Right forelimb (tissue), 1 donor: ENCODE data around the gene MIX23.

Source experiments
- DNase-seq: peaks from one replicate; pipeline ENCODE4 v3.0.0-alpha.2; 2018

MIX23 gene

DNA sequence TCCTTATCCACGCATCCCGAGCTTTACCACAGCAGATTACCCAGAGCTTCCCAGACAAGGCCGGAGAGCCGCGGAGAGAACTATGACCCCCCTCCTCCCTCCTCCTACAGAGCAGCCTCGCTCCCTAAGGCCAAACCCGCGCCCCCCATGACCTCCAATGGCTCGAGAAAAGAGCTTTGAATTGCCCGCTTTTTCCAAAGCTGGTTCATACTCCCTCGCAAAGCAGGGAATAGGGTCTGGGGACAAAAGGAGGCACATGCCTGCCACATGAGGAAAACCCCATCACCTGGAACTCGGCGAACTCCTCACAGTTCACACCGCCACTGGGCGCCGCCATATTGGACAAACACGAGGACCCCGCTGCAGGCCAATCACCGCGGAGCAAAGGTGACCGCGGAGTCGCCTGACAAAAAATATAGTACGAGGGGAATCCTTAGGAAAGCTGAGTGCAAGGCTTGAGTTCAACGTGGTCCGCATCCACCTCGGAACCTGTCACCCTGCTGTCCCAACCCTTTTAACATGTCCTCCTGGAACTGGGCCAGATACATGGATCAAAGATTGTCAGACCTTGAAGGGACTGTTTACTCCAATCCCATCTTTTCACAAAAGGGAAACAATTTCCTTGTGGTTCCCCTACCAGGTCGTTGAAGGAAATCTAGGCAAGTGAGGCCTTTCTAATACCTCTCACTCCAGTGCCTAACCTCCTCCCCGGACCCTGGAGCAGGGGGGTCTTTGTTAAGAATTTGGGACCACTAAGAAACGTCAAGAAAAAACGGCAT lies at the start of gene MIX23:
Gene MIX23, minus strand, starts transcription at position 344 of the 779 bp plus-strand sequence. Its CDS starts 7 bp downstream, at position 337.
- DNase-seq, result peak; percentile 92

DNA sequence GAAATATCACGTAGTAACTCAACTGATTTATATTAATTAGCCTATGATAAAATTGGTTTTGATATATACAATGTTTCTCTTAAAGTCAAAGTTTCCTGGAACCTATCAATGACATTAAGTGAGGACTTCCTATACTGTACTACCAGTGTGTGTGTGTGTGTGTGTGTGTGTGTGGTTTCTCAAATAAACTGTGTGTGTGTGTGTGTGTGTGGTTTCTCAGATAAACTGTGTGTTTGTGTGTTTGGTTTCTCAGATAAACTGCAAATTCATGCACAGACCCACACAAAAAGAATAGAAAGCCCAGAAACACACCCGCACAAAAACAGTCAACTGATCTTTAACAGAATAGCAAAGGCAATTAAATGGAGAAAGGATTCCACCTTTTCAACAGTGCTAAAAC lies 47.3 kb upstream of the MIX23 start:
- DNase-seq, result no peak

DNA sequence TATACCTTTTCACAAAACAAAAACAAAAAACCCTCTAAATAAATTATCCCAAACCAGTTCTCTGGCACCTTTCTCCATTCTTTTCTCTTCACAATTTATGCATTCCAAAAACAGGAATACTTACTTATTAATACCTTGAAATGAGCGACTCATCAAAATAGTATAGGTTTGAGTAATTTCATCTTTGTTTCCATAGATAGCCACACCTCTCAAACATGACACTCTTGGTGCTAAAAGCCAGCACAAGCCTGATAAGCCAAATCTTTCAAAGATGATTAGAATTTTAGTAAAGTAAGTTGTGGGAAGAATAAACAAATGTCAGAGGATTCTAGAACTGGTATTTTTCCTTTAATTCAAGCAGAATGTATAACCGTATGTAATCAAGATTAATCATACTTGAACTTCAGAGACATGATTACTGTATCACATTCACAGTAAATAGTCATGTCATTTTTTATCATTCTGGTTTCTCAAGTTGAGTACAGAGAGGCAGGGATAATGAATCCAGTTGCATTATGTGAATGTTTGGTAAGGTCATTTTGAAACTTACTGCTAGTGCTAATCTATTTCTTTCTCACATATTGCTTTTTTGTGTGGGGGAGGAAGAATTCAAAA lies 44.9 kb upstream of the MIX23 start:
- no peak for DNase-seq

DNA sequence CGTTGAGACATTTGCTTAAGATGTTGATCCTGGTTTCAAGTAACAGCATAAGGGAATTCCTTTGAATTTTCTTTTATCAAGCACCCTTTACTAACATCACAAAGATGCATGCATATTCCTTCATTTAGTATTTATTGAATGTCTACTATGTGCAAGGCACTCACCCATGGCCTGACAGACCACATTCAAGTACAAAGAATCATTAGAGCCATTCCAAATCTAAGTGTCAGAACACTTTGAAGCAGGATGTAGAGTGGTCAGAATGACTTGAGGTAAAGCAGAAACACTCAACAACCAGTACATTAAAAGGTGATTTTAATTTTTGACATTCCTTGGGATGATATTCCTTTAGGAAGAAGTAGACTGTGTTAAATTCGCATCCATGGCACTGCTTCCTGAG lies 38.8 kb upstream of the MIX23 start:
- no peak for DNase-seq

DNA sequence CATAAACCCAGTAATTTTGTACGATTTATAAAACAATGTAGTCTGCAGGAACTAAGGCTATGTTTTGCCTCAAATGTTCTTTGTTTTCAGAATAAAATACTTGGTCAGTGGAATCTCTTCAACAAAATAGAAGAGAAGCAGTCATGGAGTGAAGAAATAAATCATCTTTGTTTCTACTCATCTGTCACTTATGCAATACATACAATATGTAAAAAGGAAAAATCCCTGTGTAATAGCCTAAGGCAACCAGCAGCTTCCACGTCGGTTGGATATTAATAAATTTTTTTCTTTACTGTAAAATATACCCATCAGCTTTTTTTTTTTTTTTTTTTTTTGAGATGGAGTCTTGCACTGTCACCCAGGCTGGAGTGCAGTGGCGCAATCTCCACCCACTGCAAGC lies 38.1 kb upstream of the MIX23 start:
- no peak for DNase-seq

DNA sequence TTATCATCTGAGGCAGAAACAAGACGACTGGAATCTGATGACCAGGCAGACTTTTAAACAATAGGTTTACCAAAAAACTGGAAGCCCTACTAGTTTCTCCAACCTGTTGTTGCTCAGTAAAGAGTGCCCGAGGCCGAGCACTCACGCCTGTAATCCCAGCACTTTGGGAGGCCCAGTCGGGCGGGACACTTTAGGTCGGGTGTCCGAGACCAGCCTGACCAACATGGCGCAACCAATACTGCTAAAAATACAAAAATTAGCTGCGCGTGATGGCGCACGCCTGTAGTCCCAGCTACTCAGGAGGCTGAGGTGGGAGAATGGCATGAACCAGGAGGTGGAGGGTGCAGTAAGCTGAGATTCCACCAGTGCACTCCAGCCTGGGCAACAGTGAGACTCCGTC lies 33.9 kb upstream of the MIX23 start:
- no peak for DNase-seq

DNA sequence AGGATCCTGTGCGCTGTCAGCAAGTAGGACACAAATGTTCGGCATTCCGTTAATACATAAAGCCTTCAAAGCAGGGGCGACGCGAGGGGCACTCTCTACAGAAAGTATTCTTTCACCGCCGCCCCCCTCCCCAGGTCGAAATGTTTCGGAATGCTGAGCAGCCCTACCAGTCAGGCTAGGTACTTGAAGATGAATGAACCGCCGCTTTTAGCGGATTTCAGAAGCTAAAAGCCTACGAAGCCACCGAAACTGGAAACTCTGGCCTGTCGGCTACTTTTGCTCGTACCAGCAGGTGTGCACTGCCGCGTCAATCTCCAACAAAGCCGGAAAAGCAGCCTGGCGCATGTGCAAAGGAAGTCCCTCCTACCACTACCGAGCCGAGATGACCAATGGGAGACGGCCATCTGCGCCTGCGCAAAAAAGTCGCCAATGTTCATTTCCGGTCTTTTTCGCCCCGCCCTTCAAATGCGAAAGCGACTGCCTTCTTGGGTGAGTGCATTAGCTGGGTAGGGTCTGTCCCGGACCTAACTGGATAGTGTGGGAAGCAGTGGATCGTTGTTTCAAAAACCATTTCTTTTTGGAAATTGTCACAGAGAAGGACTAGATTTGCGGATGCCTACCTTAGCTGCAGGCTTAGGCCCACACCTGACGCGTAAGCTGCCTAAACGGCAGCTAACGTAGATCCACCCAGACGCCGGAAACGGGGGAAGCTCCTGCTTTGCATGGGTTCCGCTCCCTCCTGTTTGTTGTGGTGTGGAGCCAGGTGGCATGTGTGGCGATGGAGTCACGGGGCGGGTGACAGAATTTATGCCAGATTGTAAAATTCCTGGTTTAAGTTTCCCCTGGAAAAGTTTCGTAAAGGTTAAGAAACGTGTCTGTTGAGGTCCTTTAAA lies 33.0 kb upstream of the MIX23 start, which contains the start of gene WDR5B:
Gene WDR5B, minus strand, starts transcription at position 301 of the 893 bp plus-strand sequence. CDS start 534 bp downstream, outside the sequence.
- DNase-seq, result peak; percentile 99

DNA sequence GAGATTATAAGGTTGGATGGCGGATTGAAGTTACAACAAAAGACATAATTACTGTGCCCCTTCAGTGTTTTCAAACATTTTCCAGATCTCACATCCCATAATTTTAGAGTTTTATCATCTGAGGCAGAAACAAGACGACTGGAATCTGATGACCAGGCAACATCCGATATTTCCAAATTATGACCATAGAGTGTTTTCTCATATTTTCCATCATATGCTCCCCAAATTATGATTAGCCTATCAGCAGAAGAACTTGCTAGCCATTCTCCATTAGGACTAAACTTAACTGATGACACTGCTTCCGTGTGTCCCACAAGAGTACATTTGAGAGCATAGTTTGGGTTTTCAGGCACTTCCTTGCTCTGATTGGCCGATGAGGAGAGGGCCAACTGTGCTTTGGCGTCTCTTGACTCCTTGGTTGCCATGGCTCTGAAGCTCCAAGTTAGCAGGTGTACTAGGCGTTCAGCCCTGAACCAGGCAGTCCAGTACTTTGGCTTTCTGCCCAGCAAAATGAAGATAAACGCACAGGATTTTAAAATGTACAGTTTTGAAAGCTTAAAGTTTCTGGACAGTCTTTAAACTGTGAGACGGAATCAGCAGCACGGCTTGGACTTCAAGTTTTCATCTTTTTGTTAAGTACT lies 32.2 kb upstream of the MIX23 start:
- peak; percentile 67 for DNase-seq

DNA sequence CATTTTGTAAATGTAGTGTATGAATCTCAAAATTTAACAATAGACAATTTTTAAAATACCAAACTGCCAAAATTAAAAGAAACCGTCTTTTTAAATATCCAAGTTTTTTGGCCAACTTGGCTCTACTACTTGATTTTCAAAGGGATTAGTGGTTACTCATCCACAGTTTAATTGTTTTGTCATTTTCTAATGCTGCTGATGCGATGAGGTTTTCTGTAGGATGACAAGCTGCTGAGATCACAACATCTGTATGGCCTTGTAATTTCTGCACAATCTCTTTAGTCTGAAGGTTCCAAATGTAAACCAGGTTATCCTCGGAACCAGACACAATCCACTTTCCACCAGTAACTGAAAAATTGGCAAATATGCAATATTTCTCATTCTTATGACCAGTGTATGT lies 31.4 kb upstream of the MIX23 start:
- DNase-seq, result no peak

DNA sequence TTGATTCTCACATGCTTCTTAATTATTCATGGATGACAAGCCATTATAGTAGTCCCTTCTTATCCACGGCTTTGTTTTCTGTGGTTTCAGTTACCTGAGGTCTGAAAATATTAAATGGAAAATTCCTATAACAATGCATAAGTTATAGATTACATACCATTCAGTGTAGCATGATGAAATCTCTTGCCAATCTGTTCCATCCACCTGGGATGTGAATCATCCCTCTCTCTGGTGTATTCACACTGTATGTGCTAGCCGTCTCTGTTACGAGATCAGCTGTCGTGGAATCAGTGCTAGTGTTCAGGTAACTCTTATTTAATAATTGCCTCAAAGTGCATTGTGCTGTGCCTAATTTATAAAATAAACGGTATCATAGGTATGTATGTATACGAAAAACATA lies 27.6 kb upstream of the MIX23 start:
- no peak for DNase-seq

DNA sequence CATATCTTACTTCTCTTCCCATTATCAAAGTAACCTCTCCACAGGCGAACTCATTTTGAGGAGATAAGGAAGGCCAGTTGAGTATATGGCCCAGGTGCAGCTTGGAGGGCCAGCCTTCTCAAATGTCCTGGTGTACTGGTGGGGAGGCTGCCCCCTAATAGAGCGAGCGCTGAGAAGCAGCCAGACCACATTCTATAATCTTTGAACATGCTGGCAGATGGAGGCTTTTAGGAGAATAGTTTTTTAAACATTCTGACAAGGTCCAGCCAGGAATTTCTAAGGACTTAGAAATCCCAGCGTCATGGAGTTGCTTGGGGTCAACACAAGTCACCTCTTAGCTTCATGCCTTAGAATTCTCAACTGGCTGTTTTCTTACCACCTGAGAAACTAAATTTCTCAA lies 27.1 kb upstream of the MIX23 start:
- no peak for DNase-seq

DNA sequence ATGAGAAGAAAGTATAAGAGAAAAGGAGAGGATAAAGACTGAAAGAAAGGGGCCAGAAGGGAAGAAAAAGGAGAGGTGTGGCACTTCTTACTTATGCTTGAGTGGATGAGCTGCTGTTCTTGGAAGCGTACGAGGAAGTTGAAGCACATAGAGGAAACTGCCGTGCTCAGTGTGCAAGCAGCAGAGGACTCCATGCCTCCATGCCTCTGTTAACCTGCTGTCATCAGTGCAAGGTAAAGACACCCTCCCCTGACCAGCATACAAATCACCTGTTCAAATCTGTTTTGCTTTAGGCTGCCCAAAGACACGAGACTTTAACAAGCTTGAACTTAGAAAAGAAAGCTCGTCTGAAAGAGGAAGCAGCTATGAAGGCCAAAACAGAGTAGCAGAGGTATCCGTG lies 26.4 kb upstream of the MIX23 start:
- DNase-seq, result no peak

DNA sequence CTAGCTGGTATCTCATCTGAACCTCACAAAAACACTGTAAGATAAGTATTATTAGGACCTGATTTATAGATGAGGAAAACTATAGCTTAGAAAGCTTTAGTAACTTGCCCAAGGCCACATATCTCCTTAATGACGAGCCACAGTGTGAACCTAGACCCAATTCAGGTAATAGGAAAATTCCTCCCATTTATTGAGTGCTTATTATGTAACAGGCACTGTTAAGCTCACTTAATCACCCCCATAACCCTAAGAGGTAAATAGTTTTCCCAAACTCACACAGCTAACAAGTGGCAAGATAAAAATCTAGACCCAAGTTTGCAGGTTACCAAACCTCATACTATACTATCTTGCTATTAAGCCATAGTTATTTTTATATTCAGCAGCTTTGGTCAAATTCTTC lies 24.9 kb upstream of the MIX23 start:
- no peak for DNase-seq

DNA sequence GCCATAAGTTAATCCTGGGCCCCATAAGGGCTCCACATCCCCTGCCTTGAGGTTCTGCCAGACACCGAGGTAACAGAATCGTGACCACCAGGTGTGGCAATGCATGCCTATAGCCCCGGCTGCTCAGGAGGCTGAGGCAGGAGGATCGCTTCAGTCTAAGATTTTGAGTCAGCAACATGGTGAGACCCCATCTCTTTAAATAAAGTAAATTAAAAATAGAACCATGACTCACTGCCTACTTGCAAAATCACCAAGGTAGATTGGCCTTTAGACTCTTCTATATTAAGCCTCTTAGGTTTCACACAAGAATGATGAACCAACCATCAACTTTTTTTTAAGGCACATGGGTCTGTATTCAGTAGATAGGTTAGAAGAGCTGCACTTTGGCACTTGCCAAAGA lies 23.2 kb upstream of the MIX23 start:
- no peak for DNase-seq

DNA sequence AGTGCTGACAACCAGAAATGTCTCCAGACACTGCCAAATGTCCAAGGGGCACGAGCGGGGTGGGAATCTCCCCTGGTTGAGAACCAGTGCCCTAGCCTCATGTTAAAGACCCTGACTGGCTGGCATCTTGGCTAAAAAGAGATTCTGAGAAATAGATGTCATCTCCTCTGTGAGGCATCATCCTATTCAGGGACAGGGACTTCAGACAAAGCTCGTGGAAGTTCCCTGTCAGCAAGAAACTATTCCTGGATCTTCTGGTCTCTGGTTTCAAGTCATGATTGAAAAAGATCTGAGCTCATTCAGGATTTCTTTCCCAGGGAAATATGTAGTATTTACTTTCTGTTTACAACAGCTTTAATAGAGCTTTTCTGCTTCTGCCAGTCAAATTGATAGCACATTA lies 22.0 kb upstream of the MIX23 start:
- no peak for DNase-seq

DNA sequence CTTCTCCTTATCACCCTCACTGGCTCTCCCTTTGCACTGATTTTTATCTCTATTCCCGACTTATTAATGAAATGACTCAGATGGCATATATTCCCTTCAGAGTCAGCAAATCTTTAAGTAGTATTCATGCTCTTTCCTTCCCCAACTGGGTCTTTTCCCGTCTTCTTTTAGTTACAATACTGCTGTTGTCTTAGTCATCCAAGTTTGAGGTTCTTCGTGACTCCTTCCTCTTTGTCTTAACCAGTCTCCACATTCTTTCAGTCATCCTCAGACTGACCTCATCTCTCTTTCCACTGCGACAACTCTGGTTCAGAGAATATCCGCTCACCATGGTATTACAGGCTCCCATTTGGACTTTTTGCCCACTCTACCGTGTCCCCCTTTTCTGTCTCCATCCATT lies 20.5 kb upstream of the MIX23 start:
- no peak for DNase-seq

DNA sequence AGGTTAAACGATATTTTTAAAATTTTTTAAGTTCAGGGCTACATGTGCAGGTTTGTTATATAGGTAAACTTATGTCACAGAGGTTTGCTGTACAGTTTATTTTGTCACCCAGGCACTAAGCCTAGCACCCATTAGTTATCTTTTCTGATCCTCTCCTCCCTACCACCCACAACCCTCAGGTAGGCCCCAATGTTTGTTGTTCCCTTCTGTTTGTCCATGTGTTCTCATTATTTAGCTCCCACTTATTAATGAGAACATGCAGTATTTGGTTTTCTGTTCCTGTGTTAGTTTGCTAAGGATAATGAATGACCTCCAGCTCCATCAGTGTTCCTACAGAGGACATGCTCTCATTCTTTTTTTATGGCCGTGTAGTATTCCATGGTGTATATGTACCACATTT lies 15.9 kb upstream of the MIX23 start:
- DNase-seq, result no peak

DNA sequence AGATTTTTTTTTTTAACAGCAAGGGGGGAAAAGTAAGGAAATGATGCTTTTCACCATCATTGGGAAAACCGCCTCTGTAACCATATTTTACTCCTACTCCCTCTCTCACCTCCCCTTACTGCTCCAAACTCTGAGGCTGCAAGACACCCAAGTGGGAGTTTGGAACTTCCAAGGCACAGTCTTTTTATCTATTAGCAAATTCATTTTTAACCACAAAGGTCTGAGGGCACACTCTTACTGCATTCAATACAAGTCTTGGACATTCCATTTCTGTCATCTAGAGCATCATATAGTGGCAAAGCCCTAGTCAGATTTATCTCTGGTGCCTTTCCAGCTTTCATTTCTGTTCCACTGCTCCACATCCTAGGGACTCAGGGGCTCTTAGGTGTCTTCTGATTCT lies 14.2 kb upstream of the MIX23 start:
- DNase-seq, result no peak

DNA sequence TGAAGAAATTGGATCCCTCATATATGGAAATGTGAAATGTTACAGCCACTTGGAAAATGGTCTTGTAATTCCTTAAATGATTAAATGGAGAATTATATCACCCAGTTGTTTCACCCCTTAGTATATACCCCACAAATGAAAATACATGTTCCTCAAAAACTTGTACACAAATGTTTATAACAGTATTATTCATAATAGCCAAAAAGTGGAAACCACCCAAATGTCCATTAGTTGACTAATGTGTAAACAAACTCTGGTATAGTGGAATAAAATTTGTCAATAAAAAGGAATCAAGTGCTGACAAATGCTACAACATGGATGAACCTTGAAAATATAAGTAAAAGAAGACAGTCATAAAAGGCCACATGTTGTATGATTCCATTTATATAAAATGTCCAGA lies 13.5 kb upstream of the MIX23 start:
- no peak for DNase-seq

DNA sequence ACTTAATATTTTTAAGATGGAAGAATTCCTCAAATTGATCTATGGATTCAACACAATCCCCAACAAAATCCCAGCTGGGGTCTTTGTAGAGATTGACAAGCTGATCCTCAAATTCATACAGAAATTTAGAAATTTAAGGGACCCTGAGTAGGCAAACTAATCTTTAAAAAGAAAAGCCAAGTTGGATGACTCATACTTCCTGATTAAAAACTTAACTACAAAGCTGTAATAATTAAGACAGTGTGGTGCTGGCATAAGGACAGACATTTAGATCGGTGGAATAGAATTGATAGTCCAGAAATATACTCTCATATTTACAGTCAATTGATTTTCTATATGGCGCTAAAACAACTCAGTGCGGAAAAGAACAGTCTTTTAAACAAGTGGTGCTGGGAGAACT lies 12.6 kb upstream of the MIX23 start:
- no peak for DNase-seq

DNA sequence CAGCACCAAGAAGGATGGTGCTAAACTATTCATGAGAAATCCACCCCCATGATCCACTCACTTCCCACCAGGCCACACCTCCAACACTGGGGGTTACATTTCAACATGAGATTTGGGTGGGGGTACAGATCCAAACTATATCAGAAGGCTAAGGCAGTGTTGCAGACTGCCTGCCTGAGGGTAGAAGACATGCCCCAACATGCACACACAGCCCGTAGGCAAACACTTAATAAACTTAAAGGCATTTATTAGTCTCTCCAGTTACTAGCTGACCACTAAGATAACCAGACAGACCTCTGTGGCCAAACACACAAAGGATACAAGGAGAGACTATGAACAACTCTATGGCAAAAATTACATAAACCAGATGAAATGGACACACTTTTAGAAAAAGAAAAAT lies 11.1 kb upstream of the MIX23 start:
- no peak for DNase-seq

DNA sequence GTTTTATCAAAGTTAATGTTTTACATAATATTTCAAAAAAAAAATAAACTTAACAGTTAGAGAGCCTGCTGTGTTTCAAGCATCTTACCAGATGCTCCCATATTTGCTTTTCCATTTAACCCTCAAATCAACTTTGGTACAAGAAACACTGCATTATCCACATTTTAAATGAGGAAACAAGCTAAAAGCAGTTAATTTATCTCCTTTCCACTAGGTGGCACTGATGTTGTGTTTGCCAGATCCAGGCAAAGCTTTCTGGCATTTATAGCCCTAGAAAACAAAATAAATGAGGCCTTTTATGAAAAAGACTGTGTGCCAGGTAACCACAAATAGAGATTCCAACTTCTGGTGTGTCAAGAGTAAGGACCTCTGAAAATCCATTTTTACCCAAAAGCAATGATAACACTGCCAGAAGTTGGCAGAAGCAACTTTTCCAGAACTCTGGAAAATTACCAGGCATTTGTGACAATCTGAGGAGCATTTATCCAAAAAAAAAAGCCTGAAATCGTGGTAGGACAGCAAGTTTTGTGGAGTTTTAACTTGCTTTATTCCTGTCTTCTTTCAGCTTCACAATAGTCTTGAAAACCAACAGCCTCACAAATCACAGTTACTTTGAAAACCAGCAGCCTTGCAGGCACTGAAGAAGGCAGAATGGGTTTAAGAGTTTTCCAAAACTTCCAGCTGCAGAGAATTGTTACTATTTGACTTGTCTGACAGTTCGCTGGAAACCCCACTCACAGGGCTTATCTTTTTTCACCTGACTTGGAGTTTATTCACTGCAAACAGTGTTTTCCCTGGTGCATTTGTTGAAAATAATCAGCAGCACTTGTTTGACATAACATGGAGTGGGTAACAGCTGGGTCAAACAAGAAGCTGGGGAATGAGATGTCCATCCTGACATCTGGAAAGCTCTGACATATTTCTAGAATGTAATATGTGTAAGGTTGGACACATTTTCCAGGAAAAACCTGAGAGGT lies 10.1 kb upstream of the MIX23 start:
- DNase-seq, result no peak
